Measurements from ENCODE around the gene CSTA.

- TF ChIP-seq CTCF (IDR thresholded peaks at IDR 0.05) (no peak), POLR2A (IDR thresholded peaks at IDR 0.05) (no peak), POLR2AphosphoS5 (IDR thresholded peaks at IDR 0.05) (no peak)
Measured at GRCh38 chr3:122387709-122388108, 62.7 kb downstream of the CSTA start.
